ENCODE results near the gene AGBL5. TPM values are rescaled to one million over a fixed set of nuclear protein-coding genes. Genes with fewer than 3 reads are reported as not detected.

The AGBL5 gene
- total and polyA plus RNA-seq, 9 of the 15 experiments (the other 6 are each of a cell fraction or from before 2014, with no cell fraction given), result 3.3 to 52.7 (median 26.2) TPM

DNA sequence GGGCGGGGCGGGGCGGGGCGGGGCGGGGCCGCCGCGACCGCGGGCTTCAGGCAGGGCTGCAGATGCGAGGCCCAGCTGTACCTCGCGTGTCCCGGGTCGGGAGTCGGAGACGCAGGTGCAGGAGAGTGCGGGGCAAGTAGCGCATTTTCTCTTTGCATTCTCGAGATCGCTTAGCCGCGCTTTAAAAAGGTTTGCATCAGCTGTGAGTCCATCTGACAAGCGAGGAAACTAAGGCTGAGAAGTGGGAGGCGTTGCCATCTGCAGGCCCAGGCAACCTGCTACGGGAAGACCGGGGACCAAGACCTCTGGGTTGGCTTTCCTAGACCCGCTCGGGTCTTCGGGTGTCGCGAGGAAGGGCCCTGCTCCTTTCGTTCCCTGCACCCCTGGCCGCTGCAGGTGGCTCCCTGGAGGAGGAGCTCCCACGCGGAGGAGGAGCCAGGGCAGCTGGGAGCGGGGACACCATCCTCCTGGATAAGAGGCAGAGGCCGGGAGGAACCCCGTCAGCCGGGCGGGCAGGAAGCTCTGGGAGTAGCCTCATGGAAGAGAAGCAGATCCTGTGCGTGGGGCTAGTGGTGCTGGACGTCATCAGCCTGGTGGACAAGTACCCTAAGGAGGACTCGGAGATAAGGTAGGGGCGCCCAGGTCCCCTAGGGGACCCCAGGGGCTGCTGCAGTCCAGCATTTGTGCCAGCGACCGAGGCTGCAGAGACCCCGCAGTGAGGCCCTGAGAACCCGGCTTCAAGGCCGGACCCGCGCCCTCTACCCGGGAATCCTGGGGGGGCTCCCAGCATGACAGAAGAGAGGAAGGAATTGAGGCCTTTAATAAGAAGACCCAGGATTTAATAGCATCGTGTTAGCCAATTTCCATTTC is 35.5 kb downstream of the AGBL5 start, which contains the start of gene KHK (continued):
- TF ChIP-seq, protein P1, sequence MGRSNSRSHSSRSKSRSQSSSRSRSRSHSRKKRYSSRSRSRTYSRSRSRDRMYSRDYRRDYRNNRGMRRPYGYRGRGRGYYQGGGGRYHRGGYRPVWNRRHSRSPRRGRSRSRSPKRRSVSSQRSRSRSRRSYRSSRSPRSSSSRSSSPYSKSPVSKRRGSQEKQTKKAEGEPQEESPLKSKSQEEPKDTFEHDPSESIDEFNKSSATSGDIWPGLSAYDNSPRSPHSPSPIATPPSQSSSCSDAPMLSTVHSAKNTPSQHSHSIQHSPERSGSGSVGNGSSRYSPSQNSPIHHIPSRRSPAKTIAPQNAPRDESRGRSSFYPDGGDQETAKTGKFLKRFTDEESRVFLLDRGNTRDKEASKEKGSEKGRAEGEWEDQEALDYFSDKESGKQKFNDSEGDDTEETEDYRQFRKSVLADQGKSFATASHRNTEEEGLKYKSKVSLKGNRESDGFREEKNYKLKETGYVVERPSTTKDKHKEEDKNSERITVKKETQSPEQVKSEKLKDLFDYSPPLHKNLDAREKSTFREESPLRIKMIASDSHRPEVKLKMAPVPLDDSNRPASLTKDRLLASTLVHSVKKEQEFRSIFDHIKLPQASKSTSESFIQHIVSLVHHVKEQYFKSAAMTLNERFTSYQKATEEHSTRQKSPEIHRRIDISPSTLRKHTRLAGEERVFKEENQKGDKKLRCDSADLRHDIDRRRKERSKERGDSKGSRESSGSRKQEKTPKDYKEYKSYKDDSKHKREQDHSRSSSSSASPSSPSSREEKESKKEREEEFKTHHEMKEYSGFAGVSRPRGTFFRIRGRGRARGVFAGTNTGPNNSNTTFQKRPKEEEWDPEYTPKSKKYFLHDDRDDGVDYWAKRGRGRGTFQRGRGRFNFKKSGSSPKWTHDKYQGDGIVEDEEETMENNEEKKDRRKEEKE (IDR thresholded peaks at IDR 0.05; ENCODE audit: borderline replicate concordance in 1 of 2, control insufficient read depth in 1 of 2, low read depth in 2 of 2, low read length in 1 of 2), result no peak
- TF ChIP-seq, protein P2, sequence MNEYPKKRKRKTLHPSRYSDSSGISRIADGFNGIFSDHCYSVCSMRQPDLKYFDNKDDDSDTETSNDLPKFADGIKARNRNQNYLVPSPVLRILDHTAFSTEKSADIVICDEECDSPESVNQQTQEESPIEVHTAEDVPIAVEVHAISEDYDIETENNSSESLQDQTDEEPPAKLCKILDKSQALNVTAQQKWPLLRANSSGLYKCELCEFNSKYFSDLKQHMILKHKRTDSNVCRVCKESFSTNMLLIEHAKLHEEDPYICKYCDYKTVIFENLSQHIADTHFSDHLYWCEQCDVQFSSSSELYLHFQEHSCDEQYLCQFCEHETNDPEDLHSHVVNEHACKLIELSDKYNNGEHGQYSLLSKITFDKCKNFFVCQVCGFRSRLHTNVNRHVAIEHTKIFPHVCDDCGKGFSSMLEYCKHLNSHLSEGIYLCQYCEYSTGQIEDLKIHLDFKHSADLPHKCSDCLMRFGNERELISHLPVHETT (CRISPR knock-in tag; conservative IDR thresholded peaks at IDR 0.05 in 1 of 2, IDR thresholded peaks at IDR 0.05 in 1 of 2), result no peak
- TF ChIP-seq, protein P3, sequence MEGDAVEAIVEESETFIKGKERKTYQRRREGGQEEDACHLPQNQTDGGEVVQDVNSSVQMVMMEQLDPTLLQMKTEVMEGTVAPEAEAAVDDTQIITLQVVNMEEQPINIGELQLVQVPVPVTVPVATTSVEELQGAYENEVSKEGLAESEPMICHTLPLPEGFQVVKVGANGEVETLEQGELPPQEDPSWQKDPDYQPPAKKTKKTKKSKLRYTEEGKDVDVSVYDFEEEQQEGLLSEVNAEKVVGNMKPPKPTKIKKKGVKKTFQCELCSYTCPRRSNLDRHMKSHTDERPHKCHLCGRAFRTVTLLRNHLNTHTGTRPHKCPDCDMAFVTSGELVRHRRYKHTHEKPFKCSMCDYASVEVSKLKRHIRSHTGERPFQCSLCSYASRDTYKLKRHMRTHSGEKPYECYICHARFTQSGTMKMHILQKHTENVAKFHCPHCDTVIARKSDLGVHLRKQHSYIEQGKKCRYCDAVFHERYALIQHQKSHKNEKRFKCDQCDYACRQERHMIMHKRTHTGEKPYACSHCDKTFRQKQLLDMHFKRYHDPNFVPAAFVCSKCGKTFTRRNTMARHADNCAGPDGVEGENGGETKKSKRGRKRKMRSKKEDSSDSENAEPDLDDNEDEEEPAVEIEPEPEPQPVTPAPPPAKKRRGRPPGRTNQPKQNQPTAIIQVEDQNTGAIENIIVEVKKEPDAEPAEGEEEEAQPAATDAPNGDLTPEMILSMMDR (IDR thresholded peaks at IDR 0.05 in 2 of 3, conservative IDR thresholded peaks at IDR 0.05 in 1 of 3; ENCODE audit: insufficient read depth in 2 of 3, low read depth in 1 of 3, low read length in 3 of 3), result 0 out of 6 replicates have a peak, but pooled peaks of 1 of the 3 experiments have one; percentile 1
- 0 out of 2 replicates have a peak, but pooled peaks have one; percentile 27 for TF ChIP-seq ZNF133 (CRISPR knock-in tag; IDR thresholded peaks at IDR 0.05)
